ENCODE results near the gene SCRN1.

DNA sequence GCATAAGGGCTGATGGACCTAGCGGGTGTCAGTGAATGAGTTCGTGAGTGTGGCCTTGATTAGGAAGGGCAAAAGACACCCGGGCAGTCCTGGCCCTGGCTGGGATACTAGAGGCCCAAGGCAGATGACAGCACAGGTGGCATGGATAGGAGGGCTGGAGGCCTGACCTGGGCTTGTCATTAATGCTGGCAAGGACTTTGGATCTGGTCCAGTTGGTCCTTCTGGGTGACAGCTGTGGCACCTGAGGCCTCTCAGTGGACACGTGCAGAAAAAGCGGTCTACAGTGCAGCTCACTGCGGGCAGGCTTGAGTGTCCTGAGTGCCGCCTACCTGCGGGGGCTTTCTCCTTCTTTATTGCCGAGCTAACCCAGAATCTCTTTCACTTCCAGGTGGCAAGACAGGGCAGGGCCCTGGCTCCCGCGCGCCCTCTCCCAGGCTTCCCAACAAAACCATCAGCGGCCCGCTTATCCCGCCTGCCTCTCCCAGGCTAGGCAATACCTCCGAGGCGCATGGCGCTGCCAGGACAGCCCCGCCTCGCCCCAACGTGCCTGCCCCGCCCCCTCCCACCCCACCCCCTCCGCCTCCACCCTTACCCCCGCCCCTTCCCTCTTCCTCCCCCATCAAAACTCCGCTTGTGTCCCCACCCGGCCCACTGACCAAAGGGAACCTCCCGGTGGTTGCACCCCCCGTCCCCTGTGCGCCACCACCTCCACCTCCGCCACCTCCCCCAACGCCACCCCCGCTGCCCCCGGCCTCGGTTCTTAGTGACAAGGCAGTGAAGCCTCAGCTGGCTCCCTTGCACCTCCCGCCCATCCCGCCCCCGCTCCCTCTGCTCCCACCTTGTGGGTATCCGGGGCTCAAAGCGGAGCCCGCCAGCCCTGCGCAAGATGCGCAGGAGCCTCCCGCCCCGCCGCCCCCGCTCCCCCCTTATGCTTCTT lies 105.9 kb downstream of the SCRN1 start:
- no peak for TF ChIP-seq POLR2AphosphoS5 (IDR thresholded peaks at IDR 0.05)
- TF ChIP-seq, protein P1, sequence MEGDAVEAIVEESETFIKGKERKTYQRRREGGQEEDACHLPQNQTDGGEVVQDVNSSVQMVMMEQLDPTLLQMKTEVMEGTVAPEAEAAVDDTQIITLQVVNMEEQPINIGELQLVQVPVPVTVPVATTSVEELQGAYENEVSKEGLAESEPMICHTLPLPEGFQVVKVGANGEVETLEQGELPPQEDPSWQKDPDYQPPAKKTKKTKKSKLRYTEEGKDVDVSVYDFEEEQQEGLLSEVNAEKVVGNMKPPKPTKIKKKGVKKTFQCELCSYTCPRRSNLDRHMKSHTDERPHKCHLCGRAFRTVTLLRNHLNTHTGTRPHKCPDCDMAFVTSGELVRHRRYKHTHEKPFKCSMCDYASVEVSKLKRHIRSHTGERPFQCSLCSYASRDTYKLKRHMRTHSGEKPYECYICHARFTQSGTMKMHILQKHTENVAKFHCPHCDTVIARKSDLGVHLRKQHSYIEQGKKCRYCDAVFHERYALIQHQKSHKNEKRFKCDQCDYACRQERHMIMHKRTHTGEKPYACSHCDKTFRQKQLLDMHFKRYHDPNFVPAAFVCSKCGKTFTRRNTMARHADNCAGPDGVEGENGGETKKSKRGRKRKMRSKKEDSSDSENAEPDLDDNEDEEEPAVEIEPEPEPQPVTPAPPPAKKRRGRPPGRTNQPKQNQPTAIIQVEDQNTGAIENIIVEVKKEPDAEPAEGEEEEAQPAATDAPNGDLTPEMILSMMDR (IDR thresholded peaks at IDR 0.05), result no peak
- TF ChIP-seq POLR2A (IDR thresholded peaks at IDR 0.05), result no peak
